HG03558 (cell line): Measurements from ENCODE around the gene PPP1CA.

Source experiments
- ATAC-seq: cut with Tn5 transposase; IDR thresholded peaks from one replicate; pipeline ENCODE4 v1.9.1; 2021; ENCODE audit warnings: moderate number of reproducible peaks; ENCODE audit not compliant: unreplicated experiment; ENCODE audit errors: extremely low read depth

PPP1CA gene

DNA sequence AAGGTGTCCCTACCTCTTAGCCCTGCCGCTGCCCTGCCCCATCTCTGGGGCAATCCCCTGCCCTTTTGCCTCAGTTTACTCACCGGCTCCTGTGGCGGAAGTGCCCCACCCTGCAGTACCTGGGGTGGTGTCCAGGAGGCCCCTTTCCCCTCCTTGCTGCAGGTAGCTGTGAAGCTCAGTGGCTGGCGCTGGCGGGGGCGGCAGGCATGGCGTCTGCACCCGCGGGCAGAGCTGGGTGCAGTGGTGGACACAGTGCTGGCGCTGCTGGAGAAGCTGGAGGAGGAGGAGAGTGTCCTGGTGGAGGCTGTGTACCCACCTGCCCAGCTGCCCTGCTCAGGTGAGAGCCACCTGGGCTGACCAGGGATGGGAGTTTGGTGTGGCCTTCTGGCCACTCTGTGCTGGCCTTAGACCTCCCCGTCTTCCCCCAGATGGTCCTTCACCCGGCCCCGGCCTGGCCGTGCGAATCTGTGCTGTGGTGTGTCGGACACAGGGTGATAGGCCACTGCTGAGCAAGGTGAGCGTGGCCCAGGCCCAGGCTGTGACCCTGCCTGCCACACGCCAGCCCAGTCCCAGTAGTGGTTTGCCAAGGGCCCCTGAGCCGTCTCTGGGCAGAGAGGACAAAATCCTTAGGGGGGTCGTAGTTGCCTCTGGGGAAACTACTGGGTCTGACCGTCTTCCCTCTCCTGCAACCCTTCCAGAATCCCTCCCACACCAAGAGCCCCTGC, 17.8 kb upstream of the PPP1CA start:
- ATAC-seq = no peak

DNA sequence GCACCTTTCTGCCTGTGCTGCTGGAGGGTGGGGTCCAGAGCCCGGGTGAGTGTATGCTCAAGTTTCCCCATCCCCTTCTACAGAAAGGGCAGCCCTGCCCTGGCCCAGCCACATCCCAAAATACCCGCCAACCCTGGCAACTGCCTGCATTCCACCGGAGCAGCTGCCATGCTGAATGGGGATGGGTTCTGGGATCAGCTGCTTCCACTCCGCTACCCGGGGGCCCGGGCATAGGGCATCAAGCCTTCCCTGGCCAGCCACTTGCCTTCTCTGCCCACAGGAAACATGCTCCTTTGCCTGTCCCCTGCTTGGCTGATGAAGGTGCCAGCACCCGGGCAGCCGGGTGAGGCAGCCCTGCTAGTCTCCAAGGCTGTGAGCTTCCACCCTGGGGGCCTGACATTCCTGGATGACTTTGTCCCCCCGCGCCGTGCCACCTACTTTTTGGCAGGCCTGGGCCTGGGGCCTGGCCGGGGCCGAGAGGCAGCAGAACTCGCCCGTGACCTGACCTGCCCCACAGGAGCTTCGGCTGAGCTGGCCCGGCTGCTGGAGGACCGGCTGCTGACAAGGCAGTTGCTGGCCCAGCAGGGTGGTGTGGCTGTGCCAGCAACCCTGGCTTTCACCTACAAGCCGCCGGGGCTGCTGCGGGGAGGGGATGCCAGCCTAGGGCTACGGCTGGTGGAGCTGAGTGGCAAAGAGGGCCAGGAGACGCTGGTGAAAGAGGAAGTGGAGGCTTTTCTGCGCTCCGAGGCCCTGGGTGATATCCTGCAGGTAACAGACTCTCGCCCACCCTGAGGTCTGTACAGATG, 17.0 kb upstream of the PPP1CA start:
- ATAC-seq = no peak

DNA sequence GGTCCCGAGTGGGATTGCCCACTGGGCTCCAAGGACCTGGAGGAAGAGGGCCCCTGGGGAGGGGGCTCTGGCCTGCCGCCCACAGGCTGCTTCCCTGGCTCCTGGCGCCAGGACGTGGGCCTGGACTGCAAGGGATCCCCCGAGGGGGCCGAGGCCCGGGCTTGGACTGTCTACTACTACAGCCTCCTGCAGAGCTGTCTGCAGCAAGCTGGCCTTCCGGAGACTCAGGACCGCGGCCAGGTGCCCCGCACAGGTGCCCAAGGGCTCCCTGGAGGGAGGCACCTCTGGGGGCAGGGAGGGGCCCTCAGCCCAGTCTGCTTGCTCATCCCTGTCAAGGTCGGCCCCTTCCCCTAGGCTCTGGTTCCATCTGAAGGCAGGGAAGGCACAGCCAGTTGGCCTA, 15.8 kb upstream of the PPP1CA start:
- ATAC-seq = no peak

DNA sequence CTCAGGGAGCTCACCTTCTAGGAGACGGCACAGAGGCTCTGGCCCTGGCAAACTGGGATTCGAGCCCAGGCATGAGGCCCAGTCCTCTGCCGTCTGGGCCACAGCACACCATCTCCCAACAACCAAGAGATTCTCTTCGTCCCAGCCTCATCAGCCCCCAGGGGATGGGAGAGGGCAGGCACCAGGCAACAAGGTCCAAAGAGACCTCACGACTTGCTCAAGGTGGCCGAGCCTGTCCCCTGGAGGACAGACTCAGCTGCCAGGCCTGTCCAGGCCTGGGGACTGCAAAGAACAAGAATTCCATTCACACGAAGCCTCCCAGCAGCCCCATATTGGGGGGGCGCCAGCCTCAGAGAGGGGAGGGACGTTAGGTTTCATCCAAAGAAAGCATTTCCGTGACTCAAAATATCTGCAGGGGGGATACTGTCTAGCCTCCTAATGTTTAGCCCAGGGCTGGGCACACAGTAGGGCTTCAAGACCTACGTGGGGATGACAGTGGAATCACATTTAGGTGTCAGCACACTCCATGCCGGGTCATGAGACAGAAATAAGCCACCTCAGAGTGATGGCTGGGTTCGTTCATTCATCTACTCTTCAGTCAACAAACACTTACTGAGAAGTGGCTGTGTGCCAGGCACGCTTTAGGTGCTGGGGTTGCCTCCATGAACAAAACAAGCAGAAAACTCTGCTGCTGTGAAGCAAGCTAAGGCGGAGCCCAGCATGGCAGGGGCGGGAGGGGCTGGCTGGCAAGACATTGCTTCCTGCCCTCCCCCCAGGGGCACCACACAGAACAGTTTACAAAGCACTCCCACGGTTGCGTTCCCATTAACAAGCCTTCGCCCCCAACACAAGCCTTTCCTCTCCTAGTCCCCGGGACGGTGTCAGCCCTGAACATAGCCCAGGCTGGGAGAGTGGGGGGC, 15.0 kb upstream of the PPP1CA start:
- no peak for ATAC-seq

DNA sequence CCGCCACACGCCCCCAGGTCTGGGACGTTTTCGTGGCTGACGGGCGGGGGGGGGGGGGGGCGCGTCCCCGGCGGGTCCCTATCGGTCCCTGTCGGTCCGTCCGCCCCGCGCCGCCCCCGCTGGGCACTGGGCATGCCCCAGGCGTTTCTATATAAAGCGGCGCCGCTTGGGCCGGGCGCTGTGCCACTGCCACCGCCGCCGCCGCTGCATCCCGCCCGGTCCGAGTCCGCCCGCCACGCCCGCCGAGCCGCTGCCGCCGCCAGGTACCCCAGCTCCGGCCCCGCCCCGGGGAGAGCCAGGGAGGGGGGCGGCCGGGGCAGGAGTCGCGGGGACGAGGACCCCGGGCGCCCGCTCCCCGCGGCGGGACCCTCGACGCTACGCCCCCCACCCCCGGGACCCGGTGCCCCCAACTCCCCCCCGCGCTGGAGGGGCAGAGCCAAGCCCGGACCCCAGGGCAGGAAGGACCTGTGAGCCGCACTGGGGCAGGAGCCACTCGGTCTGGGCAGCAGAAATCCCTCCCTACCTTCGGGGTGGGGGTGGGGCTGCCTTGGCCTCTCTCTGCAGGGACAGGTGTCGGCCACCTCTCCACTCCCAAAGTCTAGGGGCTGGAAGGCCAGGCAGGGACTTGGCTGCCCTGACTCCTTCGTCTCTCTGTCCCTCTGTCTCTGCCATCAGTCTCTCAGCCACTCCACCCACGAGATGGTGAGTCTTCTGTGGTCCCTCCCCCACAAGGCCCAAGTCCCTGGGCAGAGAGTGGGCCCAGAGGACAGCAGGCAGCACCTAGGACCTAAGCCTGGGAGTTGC, 14.0 kb upstream of the PPP1CA start, which contains the start of gene CARNS1:
TSS of gene CARNS1 (plus strand) at position 178 of the 804 bp plus-strand sequence. CDS start at position 700, 522 bp downstream.
- ATAC-seq = no peak

DNA sequence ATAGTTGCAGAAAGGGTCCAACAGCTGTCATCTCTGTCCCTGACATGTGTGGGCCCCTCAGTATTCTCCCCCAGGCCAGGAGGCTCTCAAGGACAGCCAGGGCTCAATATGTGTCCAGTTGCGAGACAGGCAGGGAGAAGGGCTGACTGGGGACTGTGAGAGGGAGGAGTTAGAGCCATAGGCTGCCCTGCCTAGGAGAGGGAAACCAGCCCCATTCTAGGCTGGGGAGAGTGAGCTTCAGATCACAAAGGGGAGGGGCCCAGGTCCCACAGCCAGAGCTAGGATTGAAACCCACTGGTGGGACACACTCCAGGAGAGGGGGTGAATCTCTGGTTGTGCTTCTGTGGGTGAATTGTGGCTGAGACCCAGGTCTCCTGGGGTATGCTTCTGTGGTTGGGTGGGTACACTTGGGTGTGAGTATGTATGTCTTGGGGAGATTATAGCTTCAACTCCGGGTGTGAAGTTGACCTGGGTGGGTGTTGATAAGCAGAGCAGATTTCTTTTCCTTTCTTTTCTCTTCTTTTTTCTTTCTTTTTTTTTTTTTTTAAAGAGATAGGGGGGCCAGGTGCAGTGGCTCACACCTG, 11.7 kb upstream of the PPP1CA start:
- ATAC-seq = no peak

DNA sequence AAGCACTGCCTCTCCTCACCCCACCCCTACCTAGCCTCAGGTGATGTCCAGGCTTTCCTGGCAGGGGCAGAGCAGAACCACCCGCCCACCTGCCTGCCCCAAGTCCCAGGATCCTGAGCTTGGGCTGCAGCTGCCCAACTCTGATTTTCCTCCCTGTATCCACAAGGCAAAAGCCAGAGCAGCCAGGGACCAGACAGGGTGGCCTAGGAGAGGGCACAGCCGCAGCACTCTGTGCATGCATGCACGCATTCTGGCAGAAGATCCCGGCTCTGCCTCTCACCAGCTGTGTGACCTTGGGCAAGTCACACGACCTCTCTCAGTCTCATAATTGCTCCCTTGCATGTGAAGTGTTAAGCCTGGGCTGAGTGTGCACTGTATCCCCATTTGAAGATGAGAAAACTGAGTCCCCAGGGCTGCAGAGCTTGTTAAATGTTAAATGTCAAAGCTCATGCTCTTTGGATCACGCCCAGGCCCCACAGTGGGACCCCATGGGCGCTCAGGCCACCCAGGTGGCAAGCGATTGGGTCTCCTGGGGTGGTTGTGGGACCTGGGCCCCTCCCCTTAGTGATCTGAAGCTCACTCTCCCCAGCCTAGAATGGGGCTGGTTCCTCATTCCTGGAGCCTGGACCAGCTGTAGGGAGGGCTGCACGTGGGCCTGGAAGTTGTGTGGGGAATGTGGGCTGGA, 11.0 kb upstream of the PPP1CA start:
- ATAC-seq = no peak

DNA sequence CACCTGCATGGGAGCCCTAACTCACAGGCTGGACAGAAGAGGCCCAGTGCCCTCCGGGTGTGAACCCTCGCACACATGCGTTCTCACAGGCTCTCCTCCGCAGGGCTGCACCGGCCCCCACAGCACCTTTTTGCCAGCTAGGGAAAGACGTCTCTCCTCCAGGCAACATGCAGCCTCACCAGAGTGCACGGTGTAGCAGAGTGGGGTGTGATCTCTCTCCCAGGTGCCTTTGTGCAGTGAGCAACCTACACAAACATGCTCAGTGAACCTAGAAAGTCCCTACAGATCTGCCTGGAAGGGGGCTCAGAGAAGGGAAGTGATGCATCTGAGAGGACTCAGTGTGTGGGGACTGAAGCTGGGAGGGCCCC, 10.1 kb upstream of the PPP1CA start:
- ATAC-seq = no peak

DNA sequence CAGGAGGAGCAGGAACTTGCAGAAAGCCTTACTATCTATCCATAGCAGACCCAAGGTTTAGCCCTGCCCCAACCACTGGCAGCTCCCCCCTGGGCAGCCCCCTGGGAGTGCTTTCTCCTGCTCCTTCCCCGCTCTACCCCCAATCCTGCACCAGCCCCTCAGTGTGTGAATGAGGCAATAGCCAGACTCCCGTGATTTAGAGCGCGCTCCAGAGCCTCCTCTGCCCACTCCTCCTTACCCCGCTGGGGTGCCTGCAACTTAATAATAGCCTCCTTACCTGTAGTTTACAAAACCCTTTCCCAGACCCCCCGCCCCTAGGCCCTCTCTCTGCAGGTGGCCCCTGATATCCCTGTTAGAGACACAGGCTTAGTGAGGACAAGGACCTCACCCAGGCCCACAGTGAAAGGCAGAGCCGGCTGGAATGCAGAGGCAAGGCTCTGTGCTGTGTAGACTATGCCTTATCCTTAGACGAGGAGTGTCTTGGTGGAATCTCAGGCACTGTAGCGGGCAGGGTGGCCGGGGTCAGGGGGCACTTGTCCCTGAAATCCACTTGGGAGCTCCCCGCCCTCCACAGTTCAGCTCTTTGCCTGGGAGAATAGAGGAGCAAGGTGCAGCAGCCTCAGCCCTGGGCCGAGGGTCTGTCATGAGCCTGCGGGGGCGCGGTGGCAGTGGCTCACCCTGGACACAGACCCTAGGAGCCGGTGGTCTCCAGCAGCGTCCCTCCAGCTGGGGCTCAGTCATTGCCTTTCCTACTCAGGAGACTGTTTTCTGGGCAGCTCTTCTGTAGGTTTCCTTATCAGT, 9.5 kb upstream of the PPP1CA start:
- ATAC-seq = no peak

DNA sequence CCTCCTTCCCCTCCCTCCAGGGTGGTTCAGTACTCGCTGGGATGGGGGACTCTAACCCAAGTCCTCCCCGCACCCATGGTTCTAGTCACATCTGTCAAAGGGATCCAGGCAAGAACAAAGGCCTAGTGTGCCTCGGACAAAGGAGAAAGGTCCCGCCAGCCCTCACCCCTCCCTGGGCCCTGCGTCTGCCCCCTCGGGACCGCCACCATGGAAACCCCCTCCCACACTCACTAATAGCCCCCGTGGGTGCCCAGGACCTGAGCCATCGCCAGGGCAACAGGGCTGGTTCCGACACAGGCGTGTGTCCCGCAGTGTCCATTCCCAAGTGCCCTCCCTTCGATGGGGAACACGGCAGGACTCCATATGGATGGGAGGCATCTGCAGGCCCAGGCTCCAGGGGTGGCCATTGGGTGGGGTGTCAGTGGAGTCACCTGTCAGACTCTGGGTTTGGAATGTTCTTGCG, 8.7 kb upstream of the PPP1CA start:
- ATAC-seq = no peak

DNA sequence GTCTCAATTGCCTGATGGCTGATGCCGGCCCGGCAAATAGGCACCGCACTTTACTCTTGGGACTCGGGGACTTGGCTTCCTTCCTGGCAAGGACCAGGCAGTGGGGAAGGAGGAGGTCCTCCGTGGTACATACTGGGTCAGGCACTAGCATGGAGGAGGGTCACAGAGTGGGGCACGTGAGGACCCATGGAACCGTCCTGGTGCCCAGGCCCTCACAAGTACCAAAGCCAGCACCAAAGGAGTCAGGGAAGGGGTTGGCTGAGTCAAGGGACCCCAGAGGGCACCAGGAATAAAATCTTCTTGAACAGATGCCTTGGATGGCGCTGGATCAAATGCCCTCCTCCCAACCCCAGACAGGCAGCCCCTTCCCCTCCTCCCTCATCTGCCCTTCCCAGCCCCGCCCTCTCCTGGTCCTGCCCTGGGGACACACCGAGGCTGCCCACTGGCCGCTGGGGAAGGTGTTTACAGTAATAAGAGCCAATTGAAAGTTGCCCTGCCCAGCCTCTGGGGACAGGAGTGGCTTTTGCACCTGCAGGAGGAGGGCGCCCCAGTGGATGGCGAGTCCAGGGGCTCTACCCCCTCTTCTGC, 8.2 kb upstream of the PPP1CA start:
- no peak for ATAC-seq

DNA sequence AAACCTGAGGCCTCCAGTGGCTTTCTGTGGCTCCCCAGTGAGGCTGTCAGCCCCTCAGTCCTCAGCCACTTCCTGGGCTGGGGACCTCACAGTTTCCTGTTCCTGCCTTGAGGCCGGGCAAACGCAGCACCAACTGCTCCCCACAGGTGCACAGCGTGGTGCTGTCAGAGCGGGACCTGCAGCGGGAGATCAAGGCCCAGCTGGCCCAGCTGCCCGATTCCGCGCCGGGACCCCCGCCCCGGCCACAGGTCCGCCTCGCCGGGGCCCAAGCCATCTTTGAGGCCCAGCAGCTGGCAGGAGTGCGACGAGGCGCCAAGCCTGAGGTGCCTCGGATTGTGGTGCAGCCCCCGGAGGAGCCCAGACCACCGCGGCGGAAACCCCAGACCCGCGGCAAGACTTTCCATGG, 7.6 kb upstream of the PPP1CA start:
- no peak for ATAC-seq

DNA sequence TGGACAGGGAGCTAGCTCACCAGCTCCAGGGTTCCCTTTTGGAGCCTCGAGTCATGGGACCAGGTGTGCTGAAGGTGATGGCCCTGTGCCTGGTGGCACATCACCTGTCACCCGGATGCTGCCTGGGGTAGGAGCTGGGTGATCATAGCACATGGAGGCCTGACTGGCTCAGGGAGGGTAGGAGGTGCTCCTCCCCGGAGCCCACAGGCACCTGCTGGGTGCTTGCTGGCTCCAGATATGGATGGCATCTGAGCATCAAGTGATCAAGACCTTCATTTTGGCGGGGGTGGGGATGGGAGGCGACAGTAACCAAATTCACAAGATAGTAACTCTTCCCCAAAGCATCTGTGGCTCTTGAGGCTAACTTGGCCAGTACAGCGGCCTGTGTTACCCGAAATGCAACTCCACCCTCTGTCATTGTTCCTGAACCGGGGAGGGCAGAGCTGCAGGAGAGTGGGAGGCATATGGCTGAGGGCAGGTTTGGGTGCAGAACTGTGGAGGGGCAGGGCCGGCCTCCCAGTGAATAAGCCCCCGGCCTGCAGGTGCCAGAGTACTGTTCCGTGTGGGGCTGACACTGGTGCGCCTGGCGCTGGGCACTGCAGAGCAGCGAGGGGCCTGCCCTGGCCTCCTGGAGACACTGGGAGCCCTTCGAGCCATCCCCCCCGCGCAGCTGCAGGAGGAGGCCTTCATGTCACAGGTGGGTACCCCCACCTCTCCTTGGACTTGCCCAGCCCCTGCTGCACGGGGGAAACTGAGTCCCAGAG, 7.0 kb upstream of the PPP1CA start:
- ATAC-seq = no peak

DNA sequence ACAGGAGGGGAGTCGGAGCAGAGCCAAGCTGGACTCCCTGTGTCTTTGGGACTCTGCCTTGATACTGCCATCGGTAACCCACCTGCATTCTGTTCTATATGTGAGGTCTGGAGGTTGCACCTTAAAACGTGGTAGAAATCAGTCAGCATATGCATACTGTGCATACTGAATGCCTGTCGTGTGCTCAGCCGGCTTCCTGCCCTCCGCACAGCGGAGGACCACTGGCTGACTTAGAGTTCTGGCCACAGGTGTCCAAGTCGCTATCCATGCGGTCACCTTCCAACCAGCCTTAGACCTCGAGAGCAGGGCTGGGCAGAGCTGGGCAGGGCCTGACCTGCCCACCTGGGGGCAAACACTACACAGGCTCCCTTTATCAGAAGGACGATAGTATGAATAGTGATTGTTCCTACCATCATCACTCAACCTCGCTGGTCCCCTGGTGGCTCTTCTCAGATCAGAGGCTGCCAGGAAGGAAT, 6.1 kb upstream of the PPP1CA start:
- no peak for ATAC-seq

DNA sequence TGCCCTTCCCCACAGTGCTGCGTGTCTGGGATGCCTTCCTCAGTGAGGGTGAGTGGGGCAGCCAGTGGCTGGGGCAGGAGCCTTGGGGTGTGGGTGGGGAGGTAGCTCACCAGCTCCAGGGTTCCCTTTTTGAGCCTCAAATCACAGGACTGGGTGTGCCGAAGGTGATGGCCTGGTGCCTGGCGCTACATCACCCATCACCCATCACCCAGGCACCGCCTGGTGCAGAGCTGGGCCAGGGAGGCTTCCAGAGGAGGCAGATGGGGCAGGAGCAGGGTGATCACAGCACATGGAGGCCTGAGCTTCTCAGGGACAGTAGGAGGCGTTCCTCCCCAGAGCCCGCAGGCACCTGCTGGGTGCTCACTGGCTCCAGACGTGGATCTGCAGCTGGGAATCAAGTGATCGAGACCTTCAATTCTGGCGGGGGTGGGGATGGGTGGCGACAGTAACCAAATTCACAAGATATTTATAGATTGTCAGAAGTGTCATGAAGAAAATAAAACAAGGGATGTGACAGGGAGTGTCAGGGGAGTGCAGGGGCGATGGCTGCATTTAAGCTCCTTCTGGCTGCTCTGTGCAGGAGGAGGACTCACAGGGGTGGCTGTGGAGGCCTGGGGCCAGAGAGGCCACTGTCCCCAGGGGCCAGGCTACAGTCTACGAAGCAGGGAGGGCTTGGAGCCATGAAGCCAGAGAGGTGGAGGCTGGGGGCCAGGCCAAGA, 5.5 kb upstream of the PPP1CA start:
- no peak for ATAC-seq

DNA sequence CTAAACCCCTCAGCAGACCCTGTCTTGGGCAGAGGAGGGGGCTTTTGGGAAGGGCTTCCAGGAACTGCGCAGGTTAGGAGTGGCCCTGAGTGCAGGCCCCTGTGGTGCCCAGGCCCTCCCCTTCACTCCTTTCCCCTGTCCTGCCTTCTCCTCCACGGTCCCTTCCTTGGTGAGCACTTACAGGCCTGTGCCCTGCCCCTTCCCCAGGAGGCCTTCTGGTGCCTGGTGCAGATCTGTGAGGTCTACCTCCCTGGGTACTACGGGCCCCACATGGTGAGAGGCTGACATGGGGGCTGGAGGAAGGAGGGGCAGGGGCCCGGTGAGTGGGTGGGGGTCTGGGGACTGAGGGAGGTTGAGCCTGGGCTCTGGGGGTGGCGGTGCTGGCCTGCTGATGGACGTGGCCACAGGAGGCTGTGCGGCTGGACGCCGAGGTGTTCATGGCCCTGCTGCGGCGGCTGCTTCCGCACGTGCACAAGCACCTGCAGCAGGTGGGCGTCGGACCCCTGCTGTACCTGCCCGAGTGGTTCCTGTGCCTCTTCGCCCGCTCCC, 4.8 kb upstream of the PPP1CA start:
- no peak for ATAC-seq
